HG03460 (cell line): ENCODE measurements around the gene PDE8A.
"Not testable (repeated sequence)": the region's sequence is repeated elsewhere in the genome, so short reads cannot be mapped to it uniquely, and the experiment has no call there.

Experiments used
- ATAC-seq: cut with Tn5 transposase; IDR thresholded peaks from one replicate; pipeline ENCODE4 v1.9.1; 2021; ENCODE audit not compliant: unreplicated experiment

Gene PDE8A

GRCh38 chr15:84987949-84988624 lies 6.4 kb downstream of the PDE8A start:
- ATAC-seq = no peak

- no peak for ATAC-seq
Observed at GRCh38 chr15:84988909-84989644, 7.4 kb downstream of the PDE8A start.

- no peak for ATAC-seq
Observed at GRCh38 chr15:84990507-84990906, 8.9 kb downstream of the PDE8A start.

- ATAC-seq = no peak
Observed at GRCh38 chr15:84991014-84991712, 9.5 kb downstream of the PDE8A start.

- ATAC-seq = no peak
Observed at GRCh38 chr15:84992157-84992944, 10.7 kb downstream of the PDE8A start.

- ATAC-seq = no peak
Observed at GRCh38 chr15:84996055-84996454, 14.4 kb downstream of the PDE8A start.

GRCh38 chr15:84996714-84997113 lies 15.1 kb downstream of the PDE8A start:
- ATAC-seq = not testable (repeated sequence)

- not testable (repeated sequence) for ATAC-seq
Observed at GRCh38 chr15:84997214-84997613, 15.6 kb downstream of the PDE8A start.

GRCh38 chr15:85000189-85000864 lies 18.7 kb downstream of the PDE8A start:
- no peak for ATAC-seq

- ATAC-seq = no peak
Observed at GRCh38 chr15:85000937-85001336, 19.3 kb downstream of the PDE8A start.

- ATAC-seq = no peak
Observed at GRCh38 chr15:85002517-85002916, 20.9 kb downstream of the PDE8A start.

GRCh38 chr15:85003593-85004312 lies 22.1 kb downstream of the PDE8A start:
- no peak for ATAC-seq

- no peak for ATAC-seq
Observed at GRCh38 chr15:85004550-85004949, 22.9 kb downstream of the PDE8A start.

GRCh38 chr15:85005319-85005718 lies 23.7 kb downstream of the PDE8A start:
- ATAC-seq = no peak

- ATAC-seq = no peak
Observed at GRCh38 chr15:85005746-85006145, 24.1 kb downstream of the PDE8A start.

GRCh38 chr15:85006201-85006600 lies 24.5 kb downstream of the PDE8A start:
- no peak for ATAC-seq

GRCh38 chr15:85006655-85007054 lies 25.0 kb downstream of the PDE8A start:
- no peak for ATAC-seq

GRCh38 chr15:85007137-85007536 lies 25.5 kb downstream of the PDE8A start:
- ATAC-seq = no peak

- no peak for ATAC-seq
Observed at GRCh38 chr15:85007741-85008397, 26.2 kb downstream of the PDE8A start.
